ENCODE results near the gene FAM222A.

FAM222A gene

GRCh38 chr12:109772622-109773321 lies 59.1 kb downstream of the FAM222A start:
- DNase-seq (ENCODE audit: low spot score) = no peak

DNA sequence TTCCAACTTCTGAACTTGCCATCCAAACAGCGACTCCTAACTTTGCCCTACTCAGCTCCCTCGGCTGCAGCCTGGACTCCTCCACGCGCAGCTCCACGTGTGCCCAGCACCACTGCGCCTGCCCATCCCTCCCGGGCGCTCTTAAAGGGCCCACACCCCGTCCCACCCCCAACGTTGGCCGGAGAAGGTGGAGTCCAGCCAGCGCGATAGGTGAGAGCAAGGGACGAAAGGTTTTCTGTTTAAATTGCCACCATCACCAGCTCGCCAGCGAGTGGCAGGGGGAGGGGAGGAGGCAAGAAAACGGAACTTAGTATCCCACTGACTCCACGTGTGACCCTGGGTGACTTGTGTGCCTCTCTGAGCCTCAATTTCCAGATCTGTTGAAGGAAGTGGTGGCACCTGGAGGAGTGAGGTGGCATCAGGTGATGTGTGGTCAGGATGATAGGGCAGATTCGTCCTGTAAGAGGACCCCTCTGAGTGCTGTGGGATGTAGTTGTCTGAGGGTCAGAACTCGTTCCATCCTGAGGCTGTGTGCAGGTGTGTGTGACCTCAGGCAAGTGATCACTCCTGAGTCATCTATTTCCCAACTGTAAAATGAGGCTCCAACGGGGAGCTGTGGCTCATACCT lies 59.9 kb downstream of the FAM222A start:
- DNase-seq (ENCODE audit: low spot score) = no peak

GRCh38 chr12:109775172-109775881 lies 61.7 kb downstream of the FAM222A start:
- peak; percentile 82 for DNase-seq (ENCODE audit: low spot score)

- no peak for DNase-seq (ENCODE audit: low spot score)
These were observed 63.0 kb downstream of the FAM222A start for GRCh38 chr12:109776624-109777023.

GRCh38 chr12:109777544-109777943 lies 63.9 kb downstream of the FAM222A start:
- DNase-seq (ENCODE audit: low spot score) = peak; percentile 83

DNA sequence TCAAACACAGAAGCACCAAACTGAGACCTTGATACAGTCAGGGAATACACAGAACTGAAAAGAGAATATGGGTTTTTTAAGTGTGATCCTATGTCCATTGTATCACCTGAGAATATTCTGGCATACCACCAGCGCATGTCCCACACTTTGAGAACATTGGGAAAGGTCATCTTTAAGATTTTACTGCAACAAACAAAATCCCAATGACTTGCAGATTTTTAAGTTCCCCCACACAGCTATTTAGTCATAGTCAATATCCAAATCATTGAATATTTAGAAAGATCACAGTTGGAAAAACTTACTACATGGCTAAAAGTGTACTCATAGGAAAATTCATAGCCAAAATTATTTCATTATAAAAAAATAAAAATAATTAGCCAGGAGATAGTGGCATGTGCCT lies 65.1 kb downstream of the FAM222A start:
- DNase-seq (ENCODE audit: low spot score) = no peak

DNA sequence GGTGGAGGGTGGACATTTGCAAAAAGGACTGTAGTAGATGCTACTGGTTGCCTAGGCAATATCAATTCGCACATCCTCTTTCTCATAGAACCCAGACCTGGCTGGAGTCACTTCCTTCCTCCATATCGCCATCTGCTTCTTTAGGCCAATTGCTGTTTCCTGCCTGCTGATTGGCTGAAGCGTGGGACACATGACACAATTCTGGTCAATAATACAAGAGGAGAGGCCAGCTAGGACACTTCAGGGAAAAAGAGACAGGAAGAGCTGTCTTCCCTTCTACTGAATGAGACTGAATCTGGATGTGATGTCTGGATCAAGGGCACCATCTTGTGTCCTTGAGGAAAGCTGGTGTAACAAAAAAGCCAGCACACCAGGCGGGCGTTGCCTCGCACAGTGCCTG lies 65.8 kb downstream of the FAM222A start:
- no peak for DNase-seq (ENCODE audit: low spot score)

DNA sequence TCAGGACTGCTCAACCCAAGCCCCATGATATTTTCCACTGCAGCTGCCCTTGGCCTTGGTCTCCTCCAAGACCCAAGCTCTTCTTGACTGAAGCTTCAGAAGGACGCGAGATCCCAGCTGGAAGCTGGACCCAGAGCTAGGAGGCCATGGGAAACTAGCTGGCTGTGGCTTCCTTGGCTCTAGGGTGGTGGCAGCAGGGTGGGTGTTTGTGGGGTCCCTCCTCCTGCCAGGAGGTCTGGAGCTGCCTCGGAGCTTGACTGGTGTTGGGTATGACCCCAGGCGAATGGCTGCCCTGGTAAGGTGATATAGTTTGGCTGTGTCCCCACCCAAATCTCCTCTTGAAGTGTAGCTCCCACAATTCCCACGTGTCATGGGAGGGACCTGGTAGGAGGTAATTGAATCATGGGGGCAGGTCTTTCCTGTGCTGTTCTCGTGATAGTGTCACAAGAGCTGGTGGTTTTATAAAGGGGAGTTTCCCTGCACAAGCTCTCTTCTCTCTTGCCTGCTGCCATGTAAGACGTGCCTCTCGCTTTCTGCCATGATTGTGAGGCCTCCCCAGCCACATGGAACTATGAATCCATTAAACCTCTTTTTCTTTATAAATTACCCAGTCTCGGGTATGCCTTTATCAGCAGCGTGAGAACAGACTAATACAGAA lies 68.2 kb downstream of the FAM222A start:
- no peak for DNase-seq (ENCODE audit: low spot score)

DNA sequence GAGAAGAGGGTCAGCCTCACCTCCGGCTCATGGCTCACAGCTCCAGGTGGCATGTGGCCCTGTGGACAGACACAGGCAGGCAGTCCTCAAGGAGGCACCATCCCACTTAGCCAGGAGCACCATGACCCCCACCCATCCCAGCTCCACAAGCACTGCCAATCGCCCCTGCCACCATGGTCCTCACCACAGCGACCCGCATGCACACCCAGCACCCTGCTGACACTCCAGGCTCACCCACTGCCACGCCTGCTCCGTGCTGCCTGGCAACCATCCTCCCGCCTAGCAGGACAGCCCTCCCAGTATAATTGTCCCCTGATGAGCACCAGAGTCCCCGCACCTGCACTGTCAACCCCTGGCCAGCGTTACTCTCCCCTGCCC lies 68.7 kb downstream of the FAM222A start:
- no peak for DNase-seq (ENCODE audit: low spot score)

DNA sequence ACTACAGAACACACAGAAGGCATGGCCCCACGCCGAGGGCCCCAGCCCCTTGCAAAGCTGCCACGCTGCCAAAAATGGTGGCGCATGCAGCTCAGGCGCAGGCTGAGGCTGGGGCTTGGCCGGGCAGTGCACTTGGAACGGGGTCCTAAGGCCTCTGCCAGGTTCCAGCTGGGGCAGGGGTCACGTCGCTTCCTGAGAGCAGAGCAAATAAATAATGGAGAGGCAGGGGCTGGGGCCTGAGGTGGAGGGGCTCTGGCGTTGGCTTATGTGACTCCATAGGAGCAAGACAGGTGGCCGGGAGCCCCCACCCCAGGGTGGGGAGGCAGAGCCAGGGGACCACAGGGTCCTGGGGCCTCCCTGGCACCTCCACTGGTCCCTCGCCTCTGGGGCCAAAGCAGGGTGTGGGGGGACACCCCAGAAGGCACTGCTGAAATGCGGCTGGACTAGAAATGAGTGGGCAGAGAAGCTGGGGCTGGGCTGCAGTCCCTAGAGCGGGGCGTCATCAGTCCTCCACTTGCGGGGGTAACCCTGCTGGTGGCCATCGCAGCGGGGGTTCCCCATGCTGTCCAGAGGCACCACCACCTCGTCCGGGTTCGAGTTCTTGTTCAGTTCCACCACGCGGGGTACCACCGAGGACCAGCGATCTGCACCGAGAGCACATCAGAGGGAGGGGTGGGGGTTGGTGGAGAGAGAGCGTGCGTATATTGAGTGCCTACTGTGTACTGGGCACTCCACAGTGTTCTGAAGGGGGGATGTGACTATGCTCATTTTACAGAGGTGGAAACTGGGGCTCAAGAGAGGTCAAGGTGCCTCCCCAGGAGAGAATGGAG lies 69.7 kb downstream of the FAM222A start:
- DNase-seq (ENCODE audit: low spot score) = no peak

DNA sequence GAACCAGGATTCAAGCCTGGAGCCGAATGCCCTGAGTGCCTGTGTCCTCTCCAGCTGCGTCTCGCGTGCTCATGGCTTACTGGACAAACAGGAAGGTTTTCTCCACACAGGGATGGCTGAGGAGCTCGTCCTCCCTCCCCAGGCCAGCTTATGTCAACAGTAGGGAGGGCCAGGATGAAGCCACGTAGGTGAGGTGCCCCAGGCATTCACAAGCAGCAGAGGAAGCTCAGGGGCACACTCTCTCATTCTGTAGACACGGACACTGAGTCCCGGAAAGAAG lies 70.3 kb downstream of the FAM222A start:
- no peak for DNase-seq (ENCODE audit: low spot score)

DNA sequence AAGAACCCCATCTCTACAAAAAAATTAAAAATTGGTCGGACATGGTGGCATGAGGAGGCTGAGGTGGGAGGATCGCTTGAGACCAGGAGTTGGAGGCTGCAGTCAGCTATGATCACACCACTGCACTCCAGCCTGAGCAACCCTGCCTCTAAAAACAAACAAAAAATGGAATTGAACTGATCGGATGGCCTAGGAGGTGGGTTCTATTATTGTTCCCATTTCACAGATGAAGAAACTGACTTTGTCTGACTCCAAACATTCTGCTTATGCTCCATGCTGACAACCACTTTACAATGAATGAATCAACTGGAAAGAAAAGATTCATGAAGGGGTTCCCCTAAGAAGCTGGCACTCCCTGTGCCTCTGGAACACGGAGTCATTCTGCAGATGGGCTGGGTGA lies 72.2 kb downstream of the FAM222A start:
- DNase-seq (ENCODE audit: low spot score) = no peak

DNA sequence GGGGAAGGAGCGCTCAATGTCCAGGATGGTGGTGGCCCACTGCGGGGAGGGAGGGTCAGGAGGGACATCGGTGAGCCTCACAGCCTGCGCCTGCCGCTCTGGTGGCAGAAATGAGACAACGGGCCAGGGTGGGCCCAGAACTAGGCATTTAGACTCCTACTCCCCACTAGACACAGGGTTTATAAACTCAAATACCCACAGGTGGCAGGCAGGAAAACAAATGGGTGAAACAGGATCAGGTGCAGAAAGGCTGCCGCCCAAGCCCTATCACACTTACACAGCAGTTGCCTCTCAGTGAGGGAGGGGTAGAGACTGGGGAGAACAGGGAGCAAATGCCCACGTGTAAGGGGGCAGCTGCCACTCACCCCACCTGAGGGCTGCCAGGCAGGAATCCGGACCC lies 73.2 kb downstream of the FAM222A start:
- DNase-seq (ENCODE audit: low spot score) = no peak

- DNase-seq (ENCODE audit: low spot score) = no peak
These were observed 76.0 kb downstream of the FAM222A start for GRCh38 chr12:109789526-109790048.

DNA sequence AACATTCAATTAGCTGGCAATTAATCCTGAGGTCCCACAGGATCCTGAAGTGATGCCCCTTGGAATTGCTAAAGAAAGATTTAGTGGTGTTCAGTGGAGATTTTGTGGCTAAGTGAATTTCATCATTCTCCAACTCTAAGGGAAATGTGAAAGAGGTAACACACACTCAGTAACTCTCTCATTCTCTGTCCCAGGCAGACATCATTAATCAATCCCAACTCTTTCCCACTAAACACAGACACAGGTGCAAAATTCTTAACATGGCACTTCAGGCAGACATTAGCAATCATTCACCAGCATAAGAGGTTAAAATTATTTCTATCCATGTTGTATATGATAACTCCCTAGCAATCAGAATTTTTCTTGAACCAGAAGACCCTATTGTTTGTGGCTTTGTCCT lies 79.4 kb downstream of the FAM222A start:
- DNase-seq (ENCODE audit: low spot score) = no peak

DNA sequence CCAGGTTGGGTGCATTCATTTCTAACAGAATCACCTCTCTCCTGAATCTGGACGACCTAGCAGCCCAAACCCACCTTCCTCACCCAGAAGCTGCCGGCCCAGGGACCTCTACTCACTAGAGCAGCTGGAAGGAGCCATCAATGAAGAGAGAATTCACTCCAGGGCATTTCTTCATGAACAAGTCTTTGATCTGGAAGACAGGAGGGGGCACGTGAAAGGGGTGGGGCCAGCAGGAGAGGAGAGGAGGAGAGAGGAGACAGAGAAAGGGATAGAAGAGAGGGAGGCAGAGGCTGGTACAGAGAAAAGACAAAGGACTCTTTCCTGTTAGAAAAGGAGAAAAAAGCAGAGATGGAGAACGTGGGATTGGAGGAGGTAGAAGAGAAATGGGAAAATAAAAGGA lies 79.8 kb downstream of the FAM222A start:
- no peak for DNase-seq (ENCODE audit: low spot score)

GRCh38 chr12:109793826-109794501 lies 80.3 kb downstream of the FAM222A start:
- no peak for DNase-seq (ENCODE audit: low spot score)

DNA sequence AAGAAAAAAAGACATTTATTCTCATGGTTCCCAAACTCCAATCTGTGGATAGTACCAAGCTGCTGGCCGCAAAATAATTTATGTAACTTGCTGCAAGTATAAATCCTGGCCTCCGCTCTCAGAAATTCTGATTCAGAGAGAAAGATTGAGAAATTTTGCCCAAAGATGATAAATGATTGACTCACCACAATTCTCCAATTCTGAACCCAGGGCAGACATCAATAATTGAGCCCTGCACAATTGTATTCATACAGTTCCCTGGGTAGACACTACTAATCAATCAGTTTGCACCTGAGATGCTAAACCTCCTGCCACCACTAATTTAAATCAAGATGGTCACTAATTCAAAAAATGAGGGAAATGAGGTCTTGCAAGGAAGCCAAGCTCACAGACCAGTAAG lies 81.4 kb downstream of the FAM222A start:
- no peak for DNase-seq (ENCODE audit: low spot score)

DNA sequence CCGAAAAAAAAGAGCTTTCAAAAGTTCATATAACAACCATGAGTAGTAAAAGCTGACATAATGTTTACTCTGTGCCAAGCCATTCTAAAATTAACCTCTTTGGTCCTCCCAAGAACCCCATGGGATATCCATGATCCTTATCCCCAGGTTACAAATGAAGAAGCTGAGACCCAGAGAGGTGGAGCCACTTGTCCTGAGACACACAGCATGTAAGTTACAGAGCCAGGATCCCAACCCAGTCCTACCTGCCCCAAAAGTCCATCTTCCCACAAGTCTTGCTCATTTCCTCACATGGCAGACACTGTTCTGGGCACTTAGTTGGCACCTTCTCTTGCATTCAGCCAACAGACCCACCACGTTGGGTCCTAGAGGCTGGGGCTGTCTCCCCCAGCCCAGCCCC lies 82.4 kb downstream of the FAM222A start:
- no peak for DNase-seq (ENCODE audit: low spot score)

GRCh38 chr12:109797905-109798669 lies 84.5 kb downstream of the FAM222A start:
- peak; percentile 50 for DNase-seq (ENCODE audit: low spot score)

DNA sequence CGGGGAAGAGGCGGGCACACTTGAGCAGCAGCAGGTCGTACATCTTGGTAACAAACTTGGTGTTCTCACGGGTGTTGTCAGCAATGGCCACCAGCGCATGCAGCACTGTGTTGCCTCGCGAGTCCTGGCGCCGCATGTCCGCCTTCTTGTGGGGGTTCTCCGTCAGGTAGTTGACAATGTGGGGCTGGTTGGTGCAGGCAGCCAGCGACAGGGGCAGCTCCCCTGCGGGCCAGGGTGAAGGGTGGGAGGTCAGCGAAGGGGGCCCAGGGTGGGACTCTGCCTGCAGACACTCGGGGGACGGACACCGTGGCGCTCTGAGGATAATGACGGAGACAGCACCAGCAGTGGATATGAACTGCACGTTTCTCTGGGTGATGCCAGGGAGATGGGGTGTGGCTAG lies 85.1 kb downstream of the FAM222A start:
- no peak for DNase-seq (ENCODE audit: low spot score)
